IPS-11a (cell line): Measurements from ENCODE around the gene RFC4.

Experiments
- H3K4me3 ChIP-seq: one replicate; pipeline ENCODE4 v1.5.1; 2013; ENCODE audit warnings: low read depth, low read length, control low read depth

RFC4 gene

GRCh38 chr3:186751480-186751879, 54.8 kb downstream of the RFC4 start:
- H3K4me3 ChIP-seq, result no peak overlapping the region

DNA sequence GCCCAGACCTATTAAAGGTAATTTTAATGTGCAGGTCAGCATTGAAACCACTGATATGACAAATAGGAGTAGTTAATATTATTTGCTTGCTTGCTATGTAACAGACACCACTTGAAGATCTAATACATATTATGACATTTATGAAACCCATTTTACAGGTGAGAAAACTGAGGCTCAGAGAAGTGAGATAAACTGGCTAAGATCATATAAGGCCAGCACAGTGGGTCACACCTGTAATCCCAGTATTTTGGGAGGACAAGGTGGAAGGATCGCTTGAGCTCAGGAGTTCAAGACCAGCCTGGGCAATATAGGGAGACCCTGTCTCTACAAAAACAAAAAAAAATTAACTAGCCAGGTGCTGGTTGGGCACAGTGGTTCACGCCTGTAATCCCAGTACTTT, 56.0 kb downstream of the RFC4 start:
- H3K4me3 ChIP-seq, result no peak overlapping the region

- no peak overlapping the region for H3K4me3 ChIP-seq
Measured at GRCh38 chr3:186746008-186746407, 60.3 kb downstream of the RFC4 start.

GRCh38 chr3:186743666-186744065, 62.6 kb downstream of the RFC4 start:
- no peak overlapping the region for H3K4me3 ChIP-seq

DNA sequence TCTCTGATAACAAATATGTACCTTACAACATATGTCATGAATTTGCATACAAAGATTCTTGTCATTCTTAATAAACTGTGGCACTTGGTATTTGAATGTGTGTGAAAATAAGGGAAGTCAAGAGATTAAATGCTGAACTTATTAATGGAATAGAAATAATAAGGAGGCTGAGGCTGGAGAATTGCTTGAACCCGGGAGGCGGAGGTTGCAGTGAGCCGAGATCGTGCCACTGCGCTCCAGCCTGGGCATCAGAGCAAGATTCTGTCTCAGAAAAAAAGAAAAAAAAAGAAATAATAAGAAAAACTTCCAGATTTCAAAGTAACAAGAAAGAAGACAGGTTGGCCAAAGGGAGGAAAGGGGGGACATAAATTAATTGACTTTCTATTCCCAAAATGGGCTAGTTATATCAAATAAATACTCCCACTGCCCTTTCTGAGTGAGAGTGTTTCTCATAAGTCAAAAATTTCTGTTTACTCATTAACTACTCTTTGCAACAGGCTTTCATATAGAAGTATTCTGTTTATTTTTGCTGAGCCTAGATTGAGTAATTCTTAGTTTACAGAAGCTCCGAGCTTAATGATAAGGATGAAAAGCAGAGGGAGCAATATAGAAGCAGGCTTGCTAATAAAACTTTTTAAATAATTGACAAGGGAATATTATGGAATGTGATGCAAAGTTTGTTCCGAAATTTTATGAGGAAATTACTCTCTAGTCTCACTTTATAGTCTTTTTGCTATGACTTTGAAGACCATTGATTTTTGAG, 63.5 kb downstream of the RFC4 start:
- no peak overlapping the region for H3K4me3 ChIP-seq
